Effector memory CD4-positive, alpha-beta T cell (primary cell): ENCODE results near the gene SLC43A3.
"Not testable (repeated sequence)": the region's sequence is repeated elsewhere in the genome, so short reads cannot be mapped to it uniquely, and the experiment has no call there.

ENCODE experiments used
- DNase-seq, 3 donors: peaks; one replicate each; pipeline ENCODE4 v3.0.0-alpha.2; 2020
- H3K27ac ChIP-seq: 2 replicates; pipeline ENCODE4 v1.7.0; 2013; ENCODE audit warnings: mild to moderate bottlenecking, low read length, moderate library complexity; ENCODE audit not compliant: insufficient read depth, poor library complexity, severe bottlenecking
- H3K27me3 ChIP-seq: replicated peaks from 2 replicates; pipeline ENCODE4 v1.7.0; 2013; ENCODE audit warnings: mild to moderate bottlenecking, low read length; ENCODE audit not compliant: insufficient read depth, control insufficient read depth, poor library complexity, severe bottlenecking
- H3K36me3 ChIP-seq: 2 replicates; pipeline ENCODE4 v1.7.0; 2013; ENCODE audit warnings: mild to moderate bottlenecking, low read length, moderate library complexity; ENCODE audit not compliant: control insufficient read depth, insufficient read depth
- H3K4me1 ChIP-seq: 2 replicates; pipeline ENCODE4 v1.7.0; 2013; ENCODE audit warnings: low read length, mild to moderate bottlenecking; ENCODE audit not compliant: control insufficient read depth, insufficient read depth, poor library complexity, severe bottlenecking
- H3K4me3 ChIP-seq: 2 replicates; pipeline ENCODE4 v1.7.0; 2013; ENCODE audit warnings: low read length, low read depth, mild to moderate bottlenecking; ENCODE audit not compliant: insufficient read depth, poor library complexity, severe bottlenecking
- H3K9me3 ChIP-seq: 2 replicates; pipeline ENCODE4 v1.7.0; 2013; ENCODE audit warnings: mild to moderate bottlenecking, low read length, moderate library complexity; ENCODE audit not compliant: control insufficient read depth

SLC43A3 gene

DNA sequence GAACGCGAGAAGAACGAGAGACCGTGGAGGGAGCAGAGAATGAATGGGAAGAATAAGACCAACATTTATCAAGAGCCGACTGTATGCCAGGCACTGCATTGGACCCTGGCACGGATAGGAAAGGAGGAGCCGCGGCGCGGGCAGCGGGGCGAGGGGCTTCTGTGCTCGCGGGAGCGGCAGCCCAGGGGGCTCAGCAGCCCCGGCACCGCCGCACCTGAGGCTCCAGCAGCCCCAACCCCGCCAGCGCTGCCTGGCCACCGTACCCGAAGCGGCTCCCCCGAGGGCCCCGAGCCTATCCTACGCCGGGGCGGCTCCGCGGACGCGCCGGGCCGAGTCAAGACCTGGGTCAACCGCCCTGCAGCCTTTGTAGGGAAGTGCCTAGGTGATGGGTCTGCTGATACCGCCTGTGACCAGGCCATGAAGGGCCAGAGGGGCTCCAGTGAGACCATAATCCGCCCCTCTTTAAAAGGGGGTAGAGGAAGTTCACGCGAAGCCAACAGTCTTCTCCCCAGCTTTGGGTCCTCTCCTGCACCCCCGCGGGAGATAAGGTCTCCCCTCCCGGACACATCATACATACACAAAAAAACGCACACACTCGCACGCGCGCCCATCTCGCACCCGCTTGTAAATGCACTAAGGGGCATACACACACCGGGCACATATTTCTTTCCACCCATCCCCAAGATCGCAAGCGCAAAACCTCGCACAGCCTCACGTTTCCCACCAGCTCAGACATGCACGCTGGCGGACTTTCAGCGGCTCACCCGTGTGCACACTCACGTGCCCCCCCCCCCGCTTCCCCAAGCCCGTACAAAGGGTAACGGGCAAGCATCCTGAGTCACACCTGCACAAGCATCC, 32.5 kb upstream of the SLC43A3 start:
- H3K27ac ChIP-seq, result no peak overlapping the region
- H3K4me3 ChIP-seq, result peak overlapping the region; percentile 57
- H3K9me3 ChIP-seq, result no peaks in the 10 kb centered on the region
- H3K36me3 ChIP-seq, result no peaks in the 10 kb centered on the region
- H3K4me1 ChIP-seq, result peaks cover 34% of the 10 kb centered on the region
- no peak for DNase-seq
- peaks cover 39% of the 10 kb centered on the region for H3K27me3 ChIP-seq

DNA sequence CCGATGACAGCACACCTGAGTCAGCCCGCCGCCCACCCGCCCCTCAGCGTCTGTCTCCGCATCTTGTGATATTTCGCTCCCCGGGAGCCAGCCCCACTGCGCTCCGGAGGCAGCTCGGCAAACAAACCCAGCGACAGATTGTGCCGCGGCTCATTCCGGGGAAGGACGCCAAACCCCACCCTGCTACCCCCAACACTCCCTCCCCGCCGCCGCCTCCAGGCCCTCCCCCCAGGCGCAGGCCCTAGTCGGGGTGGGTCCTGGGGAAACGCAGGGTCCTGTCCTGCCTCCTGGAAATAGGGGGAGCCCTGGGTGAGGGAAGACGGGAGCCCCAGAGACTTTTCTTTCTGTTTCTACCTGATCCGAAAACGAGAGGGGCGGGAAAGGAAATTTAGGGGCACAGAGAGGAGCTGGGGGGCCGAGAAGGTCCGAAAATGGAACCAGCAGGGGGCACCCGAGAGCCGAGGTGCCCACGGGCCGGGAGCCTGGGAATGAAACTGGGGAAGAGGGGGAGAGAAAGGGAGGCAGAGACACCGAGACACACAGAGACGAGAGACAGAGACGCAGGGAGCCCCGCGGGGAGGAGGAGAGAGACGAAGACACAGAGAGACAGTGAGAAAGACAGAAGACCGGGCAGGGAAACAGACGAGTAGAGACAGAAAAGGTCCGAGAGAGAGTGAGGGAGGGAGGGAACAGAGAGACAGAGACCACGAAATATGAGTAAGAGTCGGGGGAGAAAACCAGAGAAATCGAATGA, 31.7 kb upstream of the SLC43A3 start:
- peak in 2 of 3 donors; percentile 25 for DNase-seq
- no peak overlapping the region for H3K27ac ChIP-seq
- no peaks in the 10 kb centered on the region for H3K36me3 ChIP-seq
- peaks cover 34% of the 10 kb centered on the region for H3K4me1 ChIP-seq
- H3K27me3 ChIP-seq, result peaks cover 39% of the 10 kb centered on the region
- H3K9me3 ChIP-seq, result no peaks in the 10 kb centered on the region
- H3K4me3 ChIP-seq, result peak overlapping the region; percentile 57

DNA sequence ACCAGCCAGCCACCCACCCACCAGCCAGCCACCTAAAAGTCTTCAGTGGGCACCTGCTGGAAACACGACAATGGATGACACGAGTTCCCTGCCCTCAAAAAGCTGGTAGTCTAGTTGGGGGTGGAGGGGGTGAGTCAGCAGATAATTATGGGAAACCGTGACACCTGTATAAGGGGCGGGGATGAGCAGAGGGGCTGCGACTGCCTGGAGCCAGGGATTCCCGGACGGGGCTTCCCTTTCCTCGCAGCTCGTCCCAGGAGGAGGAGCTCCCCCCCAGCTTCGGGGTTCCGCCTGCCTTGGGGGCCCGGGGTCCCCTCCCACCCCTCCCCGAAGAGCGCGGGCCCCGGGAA, 31.1 kb upstream of the SLC43A3 start:
- peaks cover 34% of the 10 kb centered on the region for H3K4me1 ChIP-seq
- H3K27me3 ChIP-seq, result peaks cover 39% of the 10 kb centered on the region
- DNase-seq, result no peak
- no peaks in the 10 kb centered on the region for H3K36me3 ChIP-seq
- H3K9me3 ChIP-seq, result no peaks in the 10 kb centered on the region
- no peak overlapping the region for H3K27ac ChIP-seq
- H3K4me3 ChIP-seq, result peak overlapping the region; percentile 57

DNA sequence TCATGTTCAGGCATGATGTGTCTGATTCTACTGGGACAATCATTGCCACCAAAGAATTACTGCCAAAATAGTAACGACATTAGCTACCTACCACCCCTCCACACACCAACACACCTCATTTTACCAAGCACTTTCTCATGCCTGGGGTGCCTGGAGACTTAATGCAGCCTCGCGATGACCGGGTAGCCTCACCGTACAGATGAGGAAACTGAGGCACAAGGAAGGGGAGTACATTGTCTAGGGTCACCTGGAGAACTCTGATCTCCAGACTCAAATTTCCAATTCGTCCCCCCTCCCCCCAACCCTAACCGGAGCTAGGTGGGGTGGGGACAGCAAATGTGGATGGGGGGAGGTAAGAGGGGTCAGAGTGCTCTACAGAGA, 30.7 kb upstream of the SLC43A3 start:
- H3K4me1 ChIP-seq, result peaks cover 34% of the 10 kb centered on the region
- peaks cover 39% of the 10 kb centered on the region for H3K27me3 ChIP-seq
- H3K9me3 ChIP-seq, result no peaks in the 10 kb centered on the region
- no peak overlapping the region for H3K4me3 ChIP-seq
- H3K27ac ChIP-seq, result no peak overlapping the region
- DNase-seq, result no peak
- H3K36me3 ChIP-seq, result no peaks in the 10 kb centered on the region

DNA sequence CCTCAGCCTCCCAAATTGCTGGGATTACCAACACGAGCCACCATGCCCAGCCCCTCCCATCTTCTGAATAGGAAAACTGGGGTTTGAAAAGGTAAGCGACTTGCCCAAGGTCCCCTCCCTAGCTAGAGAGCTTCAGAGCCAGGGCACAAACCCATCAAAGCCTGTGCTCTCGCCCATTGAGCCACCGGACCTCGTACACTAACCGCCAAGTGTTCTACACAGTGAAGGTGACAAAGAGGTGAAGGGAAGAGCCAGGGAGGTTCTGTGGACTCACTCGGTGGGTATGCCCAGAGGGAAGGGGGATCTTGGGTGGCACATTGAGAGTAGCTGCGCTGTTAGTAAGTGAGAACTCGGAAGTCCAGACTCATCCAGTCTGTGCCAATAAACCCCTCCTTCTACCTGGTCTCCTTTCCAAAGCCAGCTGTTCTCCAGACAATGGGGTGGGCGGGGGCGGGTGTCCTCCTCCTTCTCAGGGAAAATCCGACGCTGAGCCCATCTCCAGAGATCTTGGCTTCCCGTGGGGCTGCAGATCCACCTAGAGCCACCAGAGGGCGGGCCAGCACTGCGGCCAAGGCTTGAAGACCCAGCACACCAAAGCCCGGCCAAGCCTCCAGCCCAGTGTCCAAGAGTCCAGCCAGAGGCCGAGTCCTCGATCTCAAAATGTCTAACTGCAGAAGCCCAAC, 30.2 kb upstream of the SLC43A3 start:
- DNase-seq, result peak; percentile 37 to 55 (median 46)
- H3K36me3 ChIP-seq, result no peaks in the 10 kb centered on the region
- peaks cover 34% of the 10 kb centered on the region for H3K4me1 ChIP-seq
- no peak overlapping the region for H3K27ac ChIP-seq
- no peak overlapping the region for H3K4me3 ChIP-seq
- no peaks in the 10 kb centered on the region for H3K9me3 ChIP-seq
- peaks cover 39% of the 10 kb centered on the region for H3K27me3 ChIP-seq

DNA sequence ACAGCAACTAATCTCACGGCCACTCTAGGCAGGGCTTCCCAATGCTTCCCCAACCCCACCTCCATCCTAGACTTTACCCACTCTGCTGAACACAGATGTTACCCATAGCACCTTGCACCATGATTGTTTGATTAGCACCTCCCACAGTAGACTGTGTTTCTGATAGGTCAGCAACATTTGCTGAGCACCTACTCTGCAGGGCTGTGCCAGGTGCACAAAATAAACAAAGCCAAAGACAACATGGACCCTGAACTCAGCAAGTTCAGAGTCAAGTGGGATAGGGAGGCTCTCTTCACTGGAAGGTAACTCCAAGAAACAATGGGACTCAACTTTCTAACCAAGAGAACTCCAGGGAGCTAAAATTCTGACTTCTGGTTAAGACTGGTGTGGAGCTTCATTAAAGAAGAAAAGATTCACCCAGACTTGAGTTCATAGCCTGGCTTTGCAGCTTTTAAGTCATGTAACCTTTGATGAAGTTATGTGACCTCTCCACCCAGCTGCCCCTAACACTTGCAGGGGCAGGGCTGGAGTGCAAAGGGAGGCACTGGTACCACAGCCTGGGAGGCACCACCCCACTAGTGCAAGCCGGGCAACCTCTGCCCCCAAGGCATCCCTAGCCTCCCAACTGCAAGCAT, 26.7 kb upstream of the SLC43A3 start:
- no peak overlapping the region for H3K27ac ChIP-seq
- no peaks in the 10 kb centered on the region for H3K36me3 ChIP-seq
- H3K4me3 ChIP-seq, result no peak overlapping the region
- H3K4me1 ChIP-seq, result peaks cover 13% of the 10 kb centered on the region
- H3K9me3 ChIP-seq, result no peaks in the 10 kb centered on the region
- DNase-seq, result no peak
- H3K27me3 ChIP-seq, result peaks cover 18% of the 10 kb centered on the region

DNA sequence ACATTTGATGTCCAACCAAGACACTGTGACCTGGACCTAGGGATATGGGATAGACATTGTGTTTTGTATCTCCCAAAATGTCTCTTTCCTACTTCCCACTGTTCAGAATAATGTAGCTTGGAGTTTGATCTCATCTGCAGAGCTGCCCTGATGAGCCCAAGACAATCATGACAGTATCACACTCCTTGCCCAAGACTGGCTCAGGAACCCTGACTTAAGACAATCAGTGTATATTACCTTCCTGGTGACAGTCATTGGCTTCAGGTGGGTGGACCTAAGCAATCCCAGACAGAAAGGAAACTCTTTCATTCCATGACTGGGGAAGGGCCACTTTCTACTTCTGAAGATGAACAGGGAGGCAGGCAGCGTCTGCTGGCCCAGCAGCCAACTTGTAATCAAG, 19.1 kb upstream of the SLC43A3 start:
- Histone ChIP-seq H3K27me3 (no peaks in the 10 kb centered on the region), H3K36me3 (no peaks in the 10 kb centered on the region), H3K4me1 (no peaks in the 10 kb centered on the region), H3K9me3 (no peaks in the 10 kb centered on the region), H3K27ac (no peak overlapping the region), H3K4me3 (no peak overlapping the region)
- no peak for DNase-seq

DNA sequence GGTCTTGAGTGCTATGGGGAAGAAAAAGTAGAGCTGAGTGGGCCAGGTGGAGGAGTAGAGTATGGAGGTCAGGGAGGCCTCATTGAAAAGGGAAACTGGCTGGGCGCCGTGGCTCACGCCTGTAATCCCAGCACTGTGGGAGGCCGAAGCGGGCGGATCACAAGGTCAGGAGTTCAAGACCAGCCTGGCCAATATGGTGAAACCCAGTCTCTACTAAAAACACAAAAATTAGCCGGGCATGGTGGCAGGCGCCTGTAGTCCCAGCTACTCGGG, 18.1 kb upstream of the SLC43A3 start:
- DNase-seq, H3K36me3 ChIP-seq, H3K4me1 ChIP-seq, H3K27ac ChIP-seq, H3K27me3 ChIP-seq, H3K9me3 ChIP-seq, H3K4me3 ChIP-seq: not testable (repeated sequence)

DNA sequence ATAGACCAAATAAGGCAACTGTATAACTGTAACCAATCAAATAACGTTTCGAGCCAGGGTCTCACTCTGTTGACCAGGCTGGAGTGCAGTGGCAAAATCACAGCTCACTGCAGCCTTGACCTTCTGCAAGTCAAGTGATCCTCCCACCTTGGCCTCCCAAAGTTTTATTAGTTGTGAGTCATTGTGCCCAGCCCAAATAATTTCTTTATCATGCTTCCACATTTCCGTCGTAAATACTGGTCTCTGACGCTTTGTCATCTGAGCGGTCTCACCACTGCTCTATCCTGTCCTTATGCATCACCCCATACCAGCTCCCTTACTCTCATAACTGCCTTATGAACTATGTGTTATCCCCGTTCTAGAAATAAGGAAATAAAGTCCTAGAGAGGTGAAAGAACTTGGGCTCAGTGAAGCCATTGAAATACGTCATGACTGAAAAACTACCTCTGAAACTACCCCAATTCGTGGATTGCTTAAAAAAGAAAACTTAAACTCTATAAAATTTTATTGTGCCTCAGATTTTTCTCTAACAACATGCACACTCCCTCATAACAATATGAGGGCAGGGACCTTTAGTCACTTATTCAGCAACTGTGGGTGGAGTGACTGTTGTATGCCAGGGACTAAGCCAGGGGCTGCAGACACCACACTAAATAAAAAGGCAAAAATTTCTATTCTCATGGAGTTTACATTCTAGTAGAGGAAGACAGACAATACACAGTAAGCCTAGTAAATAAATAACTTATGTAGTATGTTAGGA, 17.6 kb upstream of the SLC43A3 start:
- no peak for DNase-seq
- Histone ChIP-seq H3K9me3 (no peaks in the 10 kb centered on the region), H3K4me1 (no peaks in the 10 kb centered on the region), H3K27me3 (no peaks in the 10 kb centered on the region), H3K36me3 (no peaks in the 10 kb centered on the region), H3K4me3 (no peak overlapping the region), H3K27ac (no peak overlapping the region)
